Fibroblast of skin of left quadriceps (primary cell): ENCODE data around the gene RAP1A.
"Not testable (repeated sequence)": the region's sequence is repeated elsewhere in the genome, so short reads cannot be mapped to it uniquely, and the experiment has no call there.

Experiments
- DNase-seq, 2 experiments: peaks; one replicate each; pipeline ENCODE4 v3.0.0-alpha.2; 2013; ENCODE audit warnings: low read depth in 2 of 2

Gene RAP1A

GRCh38 chr1:111665497-111665896 is 45.9 kb downstream of the RAP1A start:
- DNase-seq = no peak

- no peak for DNase-seq
Observed at GRCh38 chr1:111666828-111667227, 47.2 kb downstream of the RAP1A start.

- no peak for DNase-seq
Observed at GRCh38 chr1:111669268-111669667, 49.7 kb downstream of the RAP1A start.

- DNase-seq = no peak
Observed at GRCh38 chr1:111671852-111672251, 52.3 kb downstream of the RAP1A start.

- DNase-seq = peak; percentile 36 to 44
Observed at GRCh38 chr1:111672331-111672730, 52.7 kb downstream of the RAP1A start.

GRCh38 chr1:111677604-111678003 is 58.0 kb downstream of the RAP1A start:
- DNase-seq = no peak

- no peak for DNase-seq
Observed at GRCh38 chr1:111679541-111679940, 60.0 kb downstream of the RAP1A start.

GRCh38 chr1:111680212-111680800 is 60.7 kb downstream of the RAP1A start:
- not testable (repeated sequence) for DNase-seq

- DNase-seq = not testable (repeated sequence)
Observed at GRCh38 chr1:111685293-111686153, 65.9 kb downstream of the RAP1A start.

GRCh38 chr1:111690306-111690617 is 70.7 kb downstream of the RAP1A start:
- DNase-seq = peak; percentile 94 to 95

GRCh38 chr1:111691886-111692285 is 72.3 kb downstream of the RAP1A start:
- no peak for DNase-seq

- DNase-seq = no peak
Observed at GRCh38 chr1:111695801-111696200, 76.2 kb downstream of the RAP1A start.

- no peak for DNase-seq
Observed at GRCh38 chr1:111696330-111696729, 76.7 kb downstream of the RAP1A start.

- no peak for DNase-seq
Observed at GRCh38 chr1:111699268-111699667, 79.7 kb downstream of the RAP1A start.

- no peak for DNase-seq
Observed at GRCh38 chr1:111702504-111703050, 83.0 kb downstream of the RAP1A start.

- no peak for DNase-seq
Observed at GRCh38 chr1:111704240-111704639, 84.7 kb downstream of the RAP1A start.

- DNase-seq = no peak
Observed at GRCh38 chr1:111704776-111705175, 85.2 kb downstream of the RAP1A start.

- DNase-seq = no peak
Observed at GRCh38 chr1:111705841-111706240, 86.3 kb downstream of the RAP1A start.

- DNase-seq = no peak
Observed at GRCh38 chr1:111706921-111707320, 87.3 kb downstream of the RAP1A start.

- DNase-seq = no peak
Observed at GRCh38 chr1:111707906-111708305, 88.3 kb downstream of the RAP1A start.

GRCh38 chr1:111709986-111710385 is 90.4 kb downstream of the RAP1A start:
- DNase-seq = no peak

GRCh38 chr1:111716333-111716732 is 96.7 kb downstream of the RAP1A start:
- DNase-seq = no peak

- DNase-seq = no peak
Observed at GRCh38 chr1:111717450-111717849, 97.9 kb downstream of the RAP1A start.
